Lung (tissue), 16 donors: ENCODE data around the gene ITGB1BP2. TPM values are rescaled to one million over a fixed set of nuclear protein-coding genes. Genes with fewer than 3 reads are reported as not detected.

Experiments used
- ATAC-seq: fragments of 200-7000 bp; cut with Tn5 transposase; one replicate; pipeline ENCODE4 v1.9.1; 2020; ENCODE audit warnings: moderate number of reproducible peaks; ENCODE audit not compliant: insufficient read depth, low FRiP score
- DNase-seq, 3 donors: peaks; one replicate each; pipeline ENCODE4 v3.0.0-alpha.2; 2013 to 2017
- H3K27ac ChIP-seq, 2 donors: one replicate each; pipeline ENCODE4 v1.5.1; 2013; ENCODE audit warnings: mild to moderate bottlenecking in 2 of 2, moderate library complexity in 2 of 2, control low read depth in 1 of 2, inconsistent platforms in 1 of 2, low read depth in 1 of 2, low read length in 1 of 2
- H3K27me3 ChIP-seq, 3 donors: one replicate each; pipeline ENCODE4 v1.5.1; 2013; ENCODE audit warnings: low read length in 2 of 3; ENCODE audit not compliant: control insufficient read depth in 3 of 3, insufficient read depth in 3 of 3
- H3K36me3 ChIP-seq, 4 donors: one replicate each; pipeline ENCODE4 v1.5.1; 2013; ENCODE audit warnings: low read length in 4 of 4, mild to moderate bottlenecking in 1 of 4, moderate library complexity in 1 of 4; ENCODE audit not compliant: control insufficient read depth in 4 of 4, insufficient read depth in 4 of 4
- H3K4me1 ChIP-seq, 5 donors: one replicate each; pipeline ENCODE4 v1.5.1; 2013; ENCODE audit warnings: low read length in 5 of 5, mild to moderate bottlenecking in 2 of 5, moderate library complexity in 1 of 5; ENCODE audit not compliant: control insufficient read depth in 5 of 5, insufficient read depth in 5 of 5
- H3K4me3 ChIP-seq: one replicate; pipeline ENCODE4 v1.5.1; 2013; ENCODE audit warnings: mild to moderate bottlenecking, control low read depth, moderate library complexity
- H3K9ac ChIP-seq, 2 donors: one replicate each; pipeline ENCODE4 v1.5.1; 2013; ENCODE audit warnings: low read length in 2 of 2, control low read depth in 1 of 2; ENCODE audit not compliant: insufficient read depth in 1 of 2
- H3K9me3 ChIP-seq, 4 donors: one replicate each; pipeline ENCODE4 v1.5.1; 2013; ENCODE audit warnings: low read length in 3 of 4, mild to moderate bottlenecking in 1 of 4, moderate library complexity in 1 of 4; ENCODE audit not compliant: control insufficient read depth in 4 of 4, insufficient read depth in 3 of 4
- WGBS, 2 donors: extraction: QIAGEN DNeasy Blood & Tissue Kit; methylation state at CpG; one replicate each; pipeline ENCODE4 v1.1.7; 2013; 5-methylcytosine and 5-hydroxymethylcytosine counted together
- long read RNA-seq, 5 donors: transcript quantifications; one replicate each; lab custom pipeline, GENCODE V29; 2026
- polyA plus RNA-seq, 2 donors: library from polyadenylated mRNA; stranded (reverse); fragments of 200-250 nt; gene quantifications; one replicate each; pipeline ENCODE4 v1.2.1, GENCODE V29; 2013
- total RNA-seq, 2 donors: library from RNA; depleted of rRNA in 1 of 2; stranded (reverse); fragments of >200 nt in 1 of 2; gene quantifications; one replicate each; pipeline ENCODE4 v1.2.1, GENCODE V29; 2014 to 2021
- TF ChIP-seq, protein P1 (sequence below): IDR thresholded peaks from 2 replicates; pipeline ENCODE4 v1.5.1; 2012; ENCODE audit warnings: mild to moderate bottlenecking; ENCODE audit errors: control extremely low read depth, extremely low read depth
- donor health status: control.
- donor health status: control.
- donor health status: Bipolar disorder and iron deficiency.
- donor health status: healthy.
- donor health status: DM: yes; HTN: yes; CAD: no.

The ITGB1BP2 gene
- 1 to 10 TPM; 2.7 to 3.5 TPM for total RNA-seq
- polyA plus RNA-seq: under 1 TPM; 0.79 to 0.98 TPM
- long read RNA-seq, donor 1, partial matches to known transcripts: 0 of 2 reads
- long read RNA-seq, donor 1, other reads (novel, unspliced or antisense): 0 of 2 reads
- long read RNA-seq, donor 2: 0 reads
- long read RNA-seq, donor 3: 0 reads
- long read RNA-seq, donor 4: 0 reads
- long read RNA-seq, donor 5: 0 reads

DNA sequence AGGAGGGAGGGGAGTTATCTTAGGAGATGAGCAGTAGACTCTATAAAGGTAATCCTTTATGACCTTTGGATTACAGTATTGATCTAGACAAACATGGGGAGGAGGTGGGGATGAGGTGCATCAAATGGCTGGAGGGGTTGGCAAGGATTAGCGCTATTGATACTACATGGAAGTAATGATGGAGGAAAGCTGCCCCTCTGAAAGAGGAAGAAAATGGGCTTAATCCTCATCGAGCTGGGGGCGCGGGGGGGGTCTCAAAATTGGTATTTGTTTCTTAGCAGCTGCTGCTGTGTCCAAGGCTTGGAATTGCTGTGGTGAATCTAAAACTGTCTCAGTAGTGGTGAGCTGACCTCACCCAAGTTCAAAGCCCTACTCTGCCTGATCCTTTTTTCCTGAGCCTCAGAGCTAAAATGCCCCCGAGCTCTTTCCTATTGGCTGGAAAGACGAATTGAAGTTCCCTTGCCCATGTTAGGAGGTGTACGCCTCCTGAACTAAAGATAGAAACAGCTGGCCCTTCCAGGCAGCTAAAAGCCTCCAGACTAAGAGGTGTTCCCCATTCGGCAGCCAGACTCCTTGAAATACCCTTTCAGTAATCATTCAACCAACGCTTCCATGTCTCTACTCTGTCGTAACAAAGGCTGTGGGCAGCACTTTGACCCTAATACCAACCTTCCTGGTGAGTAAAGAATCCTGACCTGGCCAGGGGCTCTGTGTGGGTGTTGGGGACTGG is at the start of gene ITGB1BP2:
TSS of gene ITGB1BP2 (plus strand) at position 556 of the 730 bp plus-strand sequence. CDS start at position 613, 57 bp downstream.
- Histone ChIP-seq H3K4me1 (peaks cover 0 to 5% (median 0%) of the 10 kb centered on the region in 5 donors), H3K9me3 (peaks cover 0 to 2% (median 0%) of the 10 kb centered on the region in 4 donors), H3K4me3 (no peak within 1 kb of the TSS), H3K9ac (no peak within 1 kb of the TSS), H3K27ac (peak within 1 kb of the TSS; percentile 47 to 91), H3K27me3 (no peaks in the 10 kb centered on the region), H3K36me3 (peaks cover 3 to 19% (median 15%) of the 10 kb centered on the region in 4 donors)
- ATAC-seq: no peak
- peak in 2 of 3 donors; percentile 17 to 20 for DNase-seq
- 69 to 72% methylated on average over 10 of the region's 10 CpGs for WGBS, 2 donors
- TF ChIP-seq, protein P1, sequence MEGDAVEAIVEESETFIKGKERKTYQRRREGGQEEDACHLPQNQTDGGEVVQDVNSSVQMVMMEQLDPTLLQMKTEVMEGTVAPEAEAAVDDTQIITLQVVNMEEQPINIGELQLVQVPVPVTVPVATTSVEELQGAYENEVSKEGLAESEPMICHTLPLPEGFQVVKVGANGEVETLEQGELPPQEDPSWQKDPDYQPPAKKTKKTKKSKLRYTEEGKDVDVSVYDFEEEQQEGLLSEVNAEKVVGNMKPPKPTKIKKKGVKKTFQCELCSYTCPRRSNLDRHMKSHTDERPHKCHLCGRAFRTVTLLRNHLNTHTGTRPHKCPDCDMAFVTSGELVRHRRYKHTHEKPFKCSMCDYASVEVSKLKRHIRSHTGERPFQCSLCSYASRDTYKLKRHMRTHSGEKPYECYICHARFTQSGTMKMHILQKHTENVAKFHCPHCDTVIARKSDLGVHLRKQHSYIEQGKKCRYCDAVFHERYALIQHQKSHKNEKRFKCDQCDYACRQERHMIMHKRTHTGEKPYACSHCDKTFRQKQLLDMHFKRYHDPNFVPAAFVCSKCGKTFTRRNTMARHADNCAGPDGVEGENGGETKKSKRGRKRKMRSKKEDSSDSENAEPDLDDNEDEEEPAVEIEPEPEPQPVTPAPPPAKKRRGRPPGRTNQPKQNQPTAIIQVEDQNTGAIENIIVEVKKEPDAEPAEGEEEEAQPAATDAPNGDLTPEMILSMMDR: no peak

DNA sequence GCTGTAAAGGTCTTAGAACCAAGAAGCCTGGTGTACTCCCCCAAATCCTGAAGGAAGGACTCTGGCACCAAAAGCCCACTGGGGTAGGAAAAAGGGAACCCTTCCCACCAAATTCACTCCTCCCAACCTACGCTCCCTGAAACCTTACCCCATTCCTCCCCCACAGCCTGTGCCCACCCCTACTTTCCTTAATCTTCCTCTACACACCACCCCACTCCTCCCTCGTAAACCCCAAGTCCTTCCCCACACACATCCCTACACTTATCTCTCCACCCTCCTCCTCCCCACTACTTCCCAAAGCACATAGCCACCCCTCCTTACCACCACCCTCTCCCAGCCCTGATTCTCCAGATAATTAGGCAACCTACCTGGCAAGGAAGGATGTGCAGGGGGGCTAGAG is 49.3 kb upstream of the ITGB1BP2 start:
- no peaks in the 10 kb centered on the region for H3K27me3 ChIP-seq
- DNase-seq: no peak
- H3K4me3 ChIP-seq: no peak overlapping the region
- TF ChIP-seq, protein P1: no peak
- H3K36me3 ChIP-seq: peaks cover 4 to 13% (median 8%) of the 10 kb centered on the region in 4 donors
- 34 to 68% methylated on average over 2 of the region's 2 CpGs for WGBS, 2 donors
- ATAC-seq: no peak
- H3K9me3 ChIP-seq: no peaks in the 10 kb centered on the region
- H3K27ac ChIP-seq: no peak overlapping the region
- H3K9ac ChIP-seq: no peak overlapping the region
- H3K4me1 ChIP-seq: peaks cover 0 to 25% (median 0%) of the 10 kb centered on the region in 5 donors

DNA sequence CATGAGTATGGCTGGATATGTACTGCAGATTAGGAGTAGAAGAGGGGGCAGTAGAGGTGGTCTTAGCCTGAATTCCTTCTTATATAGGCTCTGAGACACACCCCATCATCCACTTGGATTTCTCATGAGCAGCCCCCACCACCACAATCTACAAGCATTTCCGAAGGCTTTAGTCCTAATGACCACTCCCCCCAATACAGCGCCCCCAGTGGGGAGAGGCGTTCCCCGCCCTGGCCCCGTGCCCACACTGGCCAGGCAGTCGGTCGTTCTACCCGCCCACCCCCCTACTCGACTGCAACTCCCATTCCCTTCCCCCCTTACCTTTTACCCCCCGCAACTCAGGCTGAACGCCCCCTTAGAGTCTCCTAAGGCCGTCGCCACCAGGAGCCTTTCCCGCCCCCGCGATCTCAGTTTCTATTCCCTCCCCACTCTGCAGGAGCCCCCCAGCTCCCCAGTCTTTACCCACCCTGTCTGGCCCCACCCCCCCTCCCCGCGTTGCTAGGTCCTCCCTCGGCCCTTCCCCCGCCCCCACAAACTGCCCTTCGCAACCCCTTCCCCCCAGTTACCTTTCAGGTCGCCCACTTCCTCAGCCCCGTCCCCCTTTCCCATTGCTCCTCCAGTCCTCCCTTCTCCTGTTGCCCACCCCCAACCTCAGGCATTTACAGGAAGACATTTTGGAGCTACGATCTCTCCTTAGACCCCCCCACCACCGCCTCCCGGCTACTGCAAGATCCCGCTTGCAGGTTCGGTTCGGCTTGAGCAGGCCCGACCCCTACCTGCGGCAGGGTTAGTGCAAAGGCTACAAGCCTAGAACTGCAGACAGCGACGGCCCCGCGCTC is 48.1 kb upstream of the ITGB1BP2 start:
- ATAC-seq: no peak
- Histone ChIP-seq H3K9me3 (no peaks in the 10 kb centered on the region), H3K27ac (peak overlapping the region; percentile 3 to 48), H3K36me3 (peaks cover 4 to 12% (median 5%) of the 10 kb centered on the region in 4 donors), H3K9ac (peak overlapping the region in 1 of 2 donors; percentile 14), H3K4me3 (peak overlapping the region; percentile 52), H3K4me1 (peaks cover 0 to 25% (median 0%) of the 10 kb centered on the region in 5 donors), H3K27me3 (no peaks in the 10 kb centered on the region)
- TF ChIP-seq, protein P1: no peak
- DNase-seq: peak; percentile 62 to 75 (median 73)
- 0 to 29% methylated on average over 19 to 35 of the region's 35 CpGs for WGBS, 2 donors
